Measurements from ENCODE around the gene DYSF. TPM values are rescaled to one million over a fixed set of nuclear protein-coding genes. Genes with fewer than 3 reads are reported as not detected.

DYSF gene
- total RNA-seq, 4 donors from 2014 or later, result 10.3 to 14.9 (median 14.4) TPM

DNA sequence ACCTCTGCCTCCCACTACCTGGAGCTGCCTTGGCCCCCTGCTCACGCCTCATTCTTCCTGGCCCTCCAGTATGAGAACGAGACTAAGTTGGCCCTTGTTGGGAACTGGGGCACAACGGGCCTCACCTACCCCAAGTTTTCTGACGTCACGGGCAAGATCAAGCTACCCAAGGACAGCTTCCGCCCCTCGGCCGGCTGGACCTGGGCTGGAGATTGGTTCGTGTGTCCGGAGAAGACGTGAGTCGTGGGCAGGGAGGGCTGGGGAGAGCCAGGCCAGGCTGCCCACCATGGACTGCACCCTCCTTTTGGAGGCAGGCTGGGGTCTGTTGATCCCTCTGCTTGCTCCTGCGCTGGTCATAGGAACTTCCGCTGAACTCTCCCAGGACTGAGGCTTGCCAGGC, 114.7 kb downstream of the DYSF start:
- intact Hi-C loops (cut with DNase I), result no loop called here
- WGBS, 2 donors, result 93 to 94% methylated on average over 14 of the region's 14 CpGs
- peaks cover 3 to 18% of the 10 kb centered on the region in 2 donors for H3K4me1 ChIP-seq
- no peak for TF ChIP-seq POLR2A (IDR thresholded peaks at IDR 0.05)
- TF ChIP-seq, protein P1, sequence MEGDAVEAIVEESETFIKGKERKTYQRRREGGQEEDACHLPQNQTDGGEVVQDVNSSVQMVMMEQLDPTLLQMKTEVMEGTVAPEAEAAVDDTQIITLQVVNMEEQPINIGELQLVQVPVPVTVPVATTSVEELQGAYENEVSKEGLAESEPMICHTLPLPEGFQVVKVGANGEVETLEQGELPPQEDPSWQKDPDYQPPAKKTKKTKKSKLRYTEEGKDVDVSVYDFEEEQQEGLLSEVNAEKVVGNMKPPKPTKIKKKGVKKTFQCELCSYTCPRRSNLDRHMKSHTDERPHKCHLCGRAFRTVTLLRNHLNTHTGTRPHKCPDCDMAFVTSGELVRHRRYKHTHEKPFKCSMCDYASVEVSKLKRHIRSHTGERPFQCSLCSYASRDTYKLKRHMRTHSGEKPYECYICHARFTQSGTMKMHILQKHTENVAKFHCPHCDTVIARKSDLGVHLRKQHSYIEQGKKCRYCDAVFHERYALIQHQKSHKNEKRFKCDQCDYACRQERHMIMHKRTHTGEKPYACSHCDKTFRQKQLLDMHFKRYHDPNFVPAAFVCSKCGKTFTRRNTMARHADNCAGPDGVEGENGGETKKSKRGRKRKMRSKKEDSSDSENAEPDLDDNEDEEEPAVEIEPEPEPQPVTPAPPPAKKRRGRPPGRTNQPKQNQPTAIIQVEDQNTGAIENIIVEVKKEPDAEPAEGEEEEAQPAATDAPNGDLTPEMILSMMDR (IDR thresholded peaks at IDR 0.05), result no peak
- no peak overlapping the region for H3K27ac ChIP-seq
- H3K4me3 ChIP-seq (replicated peaks in 1 of 3), result no peak overlapping the region
- no peaks in the 10 kb centered on the region for H3K27me3 ChIP-seq
- no peaks in the 10 kb centered on the region for H3K36me3 ChIP-seq
- H3K9me3 ChIP-seq, result no peaks in the 10 kb centered on the region
- no peak for DNase-seq

DNA sequence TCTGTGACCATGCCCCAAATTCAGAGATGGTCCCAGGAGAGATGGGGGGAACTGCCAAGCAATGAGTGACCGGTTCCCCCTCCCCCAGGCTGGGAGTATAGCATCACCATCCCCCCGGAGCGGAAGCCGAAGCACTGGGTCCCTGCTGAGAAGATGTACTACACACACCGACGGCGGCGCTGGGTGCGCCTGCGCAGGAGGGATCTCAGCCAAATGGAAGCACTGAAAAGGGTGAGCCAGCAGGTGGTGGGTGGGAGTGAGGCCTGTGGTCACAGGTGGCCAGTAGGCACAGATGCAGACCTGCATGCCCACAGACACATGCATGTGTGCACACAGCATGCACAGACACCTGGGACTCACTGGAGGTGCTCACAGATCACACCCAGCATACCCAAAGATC, 117.2 kb downstream of the DYSF start:
- TF ChIP-seq POLR2A (IDR thresholded peaks at IDR 0.05), result no peak
- TF ChIP-seq, protein P1 (IDR thresholded peaks at IDR 0.05), result no peak
- no peaks in the 10 kb centered on the region for H3K36me3 ChIP-seq
- WGBS, 2 donors, result 92 to 95% methylated on average over 10 of the region's 10 CpGs

DNA sequence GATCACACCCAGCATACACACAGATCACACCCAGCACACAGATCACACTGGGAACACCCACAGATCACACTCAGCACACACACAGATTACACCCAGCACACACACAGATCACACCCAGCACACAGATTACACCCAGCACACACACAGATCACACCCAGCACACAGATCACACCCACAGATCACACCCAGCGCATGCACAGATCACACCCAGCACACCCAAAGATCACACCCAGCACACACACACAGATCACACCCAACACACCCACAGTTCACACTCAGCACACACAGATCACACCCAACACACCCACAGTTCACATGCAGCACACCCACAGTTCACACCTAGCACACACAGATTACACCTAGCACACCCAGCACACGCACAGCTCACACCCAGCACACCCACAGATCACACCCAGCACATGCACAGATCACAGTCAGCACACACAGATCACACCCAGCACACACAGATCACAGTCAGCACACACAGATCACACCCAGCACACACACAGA, 117.6 kb downstream of the DYSF start:
- intact Hi-C loops (cut with DNase I), result no loop called here
- H3K36me3 ChIP-seq, result no peaks in the 10 kb centered on the region
- TF ChIP-seq, protein P1 (IDR thresholded peaks at IDR 0.05), result no peak
- TF ChIP-seq POLR2A (IDR thresholded peaks at IDR 0.05), result no peak
- no peaks in the 10 kb centered on the region for H3K27me3 ChIP-seq
- H3K27ac ChIP-seq, result no peak overlapping the region
- H3K9me3 ChIP-seq, result no peaks in the 10 kb centered on the region
- H3K4me1 ChIP-seq, result peaks cover 3 to 10% of the 10 kb centered on the region in 2 donors
- no peak for DNase-seq
- 94 to 96% methylated on average over 2 of the region's 2 CpGs for WGBS, 2 donors
- no peak overlapping the region for H3K4me3 ChIP-seq (replicated peaks in 1 of 3)

More for the DNA sequence above, 117.2 kb downstream of the DYSF start:
- Histone ChIP-seq H3K9me3 (no peaks in the 10 kb centered on the region), H3K27ac (no peak overlapping the region), H3K4me3 (replicated peaks in 1 of 3) (no peak overlapping the region), H3K27me3 (no peaks in the 10 kb centered on the region), H3K4me1 (peaks cover 3 to 15% of the 10 kb centered on the region in 2 donors)
- intact Hi-C loops (cut with DNase I), result no loop called here
- DNase-seq, result no peak

DNA sequence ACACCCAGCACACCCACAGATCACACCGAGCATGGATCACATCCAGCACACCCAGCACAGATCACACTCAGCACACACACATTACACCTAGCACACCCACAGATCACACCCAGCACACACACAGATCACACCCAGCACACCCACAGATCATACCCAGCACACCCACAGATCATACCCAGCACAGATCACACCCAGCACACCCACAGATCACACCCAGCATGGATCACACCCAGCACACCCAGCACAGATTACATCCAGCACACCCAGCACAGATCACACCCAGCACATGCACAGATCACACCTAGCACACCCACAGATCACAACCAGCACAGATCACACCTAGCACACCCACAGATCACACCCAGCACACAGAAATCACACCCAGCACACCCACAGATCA, 118.6 kb downstream of the DYSF start:
- TF ChIP-seq, protein P1 (IDR thresholded peaks at IDR 0.05), result no peak
- no peak for TF ChIP-seq POLR2A (IDR thresholded peaks at IDR 0.05)
- intact Hi-C loops (cut with DNase I), result no loop called here
- Histone ChIP-seq H3K9me3 (no peaks in the 10 kb centered on the region), H3K27ac (no peak overlapping the region), H3K36me3 (no peaks in the 10 kb centered on the region), H3K4me3 (replicated peaks in 1 of 3) (no peak overlapping the region), H3K4me1 (peaks cover 0 to under 1% of the 10 kb centered on the region in 2 donors), H3K27me3 (no peaks in the 10 kb centered on the region)
- 17 to 80% methylated on average over 1 of the region's 1 CpG for WGBS, 2 donors
- no peak for DNase-seq

DNA sequence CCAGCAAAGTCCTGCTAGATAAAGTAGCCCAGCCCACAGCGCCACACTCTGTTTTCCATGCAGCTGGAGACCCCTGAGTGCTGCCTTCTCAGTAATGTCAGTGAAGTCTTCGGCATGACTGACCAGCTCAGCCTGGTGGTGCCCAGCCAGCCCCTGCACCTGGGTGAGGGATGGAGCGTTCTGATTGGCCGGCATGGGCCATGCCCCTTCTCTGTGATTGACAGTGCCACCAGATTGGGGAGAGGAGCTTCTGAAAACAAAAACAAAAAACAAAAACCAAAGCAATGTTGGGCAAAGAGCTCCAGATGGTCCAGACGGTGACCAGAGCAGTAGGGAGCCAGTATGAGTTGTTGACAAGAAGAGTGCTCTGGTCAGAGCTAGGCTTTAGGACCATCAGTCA, 122.6 kb downstream of the DYSF start:
- H3K27me3 ChIP-seq, result no peaks in the 10 kb centered on the region
- no peak overlapping the region for H3K4me3 ChIP-seq (replicated peaks in 1 of 3)
- H3K36me3 ChIP-seq, result no peaks in the 10 kb centered on the region
- no peaks in the 10 kb centered on the region for H3K9me3 ChIP-seq
- DNase-seq, result no peak
- intact Hi-C loops (cut with DNase I), result no loop called here
- no peak overlapping the region for H3K27ac ChIP-seq
- no peaks in the 10 kb centered on the region for H3K4me1 ChIP-seq
- 95 to 100% methylated on average over 5 of the region's 5 CpGs for WGBS, 2 donors
- TF ChIP-seq, protein P1 (IDR thresholded peaks at IDR 0.05), result no peak
- TF ChIP-seq POLR2A (IDR thresholded peaks at IDR 0.05), result no peak
